H1 (cell line): ENCODE results near the gene MEF2D. TPM values are rescaled to one million over a fixed set of nuclear protein-coding genes. Genes with fewer than 3 reads are reported as not detected.
A peak's percentile ranks its signal among the peaks of the same experiment; 100 is the strongest.

ENCODE experiments used
- ASH2L ChIP-seq: fragments of 200-600, 300-600 bp; sonication (generic); IDR thresholded peaks from one replicate; pipeline ENCODE4 v1.7.1; 2017; ENCODE audit warnings: low read length
- CBX8 ChIP-seq: fragments of 300-800, 300-1000 bp; sonication (generic); IDR thresholded peaks from 2 replicates; pipeline ENCODE4 v1.7.1; 2016; ENCODE audit warnings: low read depth, low read length, borderline replicate concordance
- CTBP2 ChIP-seq: IDR thresholded peaks from 2 replicates; pipeline ENCODE4 v1.7.0; 2011; ENCODE audit warnings: borderline replicate concordance, mild to moderate bottlenecking, moderate library complexity, mixed read lengths, low read length; ENCODE audit not compliant: insufficient read depth, insufficient read length
- GTF2F1 ChIP-seq: IDR thresholded peaks from 2 replicates; pipeline ENCODE4 v1.6.1; 2012; ENCODE audit warnings: low read depth, low read length, improper control_type of control experiment, borderline replicate concordance
- JUND ChIP-seq: IDR thresholded peaks from 2 replicates; pipeline ENCODE4 v1.6.1; 2011; ENCODE audit warnings: mild to moderate bottlenecking, improper control_type of control experiment, low read length
- NANOG ChIP-seq: IDR thresholded peaks from 2 replicates; pipeline ENCODE4 v1.6.1; 2011; ENCODE audit warnings: low read length, low read depth, mild to moderate bottlenecking, inconsistent platforms; ENCODE audit not compliant: insufficient read depth, poor library complexity, severe bottlenecking
- POLR2AphosphoS5 ChIP-seq: IDR thresholded peaks from 2 replicates; pipeline ENCODE4 v1.6.1; 2011; ENCODE audit warnings: low read depth, low read length
- POU5F1 ChIP-seq: IDR thresholded peaks from 2 replicates; pipeline ENCODE4 v1.6.1; 2011; ENCODE audit warnings: low read depth, mild to moderate bottlenecking, low read length, moderate library complexity
- SUZ12 ChIP-seq: fragments of 200-600 bp; sonication (generic); IDR thresholded peaks from 2 replicates; pipeline ENCODE4 v1.6.1; 2012; ENCODE audit warnings: mild to moderate bottlenecking, inconsistent platforms, low read length, moderate library complexity, mixed read lengths
- TBP ChIP-seq: IDR thresholded peaks from 2 replicates; pipeline ENCODE4 v1.6.1; 2011; ENCODE audit warnings: low read depth, low read length, improper control_type of control experiment
- TEAD4 ChIP-seq: IDR thresholded peaks from 2 replicates; pipeline ENCODE4 v1.6.1; 2012; ENCODE audit warnings: low read depth, low read length, inconsistent platforms, mixed read lengths
- polyA plus RNA-seq, 7 experiments: library from polyadenylated mRNA; depleted of rRNA in 3 of 7; stranded (reverse) in 5 of 7; unstranded in 2 of 7; fragments of >200 nt in 5 of 7; fragments of 200-250 nt in 2 of 7; gene quantifications; 1 replicate in 5 of 7; 2 replicates in 1 of 7; 4 replicates in 1 of 7; pipeline versions ENCODE4 v1.2.1 to v1.2.3, GENCODE V29; 2011 to 2013; ENCODE audit warnings: missing spikeins in 2 of 7, mixed read lengths in 2 of 7
- total RNA-seq: library from RNA; stranded (reverse); fragmentation: NEBNext Ultra II Directional; extraction: Animal tissue kit (Norgen Biotek cat#: 25700); gene quantifications from 2 replicates; pipeline ENCODE4 v1.2.1, GENCODE V29; 2021
- TF ChIP-seq, protein P1 (sequence below): IDR thresholded peaks from 2 replicates; pipeline ENCODE4 v1.6.1; 2012; ENCODE audit warnings: inconsistent platforms

MEF2D gene
- total and polyA plus RNA-seq, 2 of the 8 experiments (the other 6 are each of a cell fraction or from before 2014, with no cell fraction given): 17.3 to 20.3 TPM

DNA sequence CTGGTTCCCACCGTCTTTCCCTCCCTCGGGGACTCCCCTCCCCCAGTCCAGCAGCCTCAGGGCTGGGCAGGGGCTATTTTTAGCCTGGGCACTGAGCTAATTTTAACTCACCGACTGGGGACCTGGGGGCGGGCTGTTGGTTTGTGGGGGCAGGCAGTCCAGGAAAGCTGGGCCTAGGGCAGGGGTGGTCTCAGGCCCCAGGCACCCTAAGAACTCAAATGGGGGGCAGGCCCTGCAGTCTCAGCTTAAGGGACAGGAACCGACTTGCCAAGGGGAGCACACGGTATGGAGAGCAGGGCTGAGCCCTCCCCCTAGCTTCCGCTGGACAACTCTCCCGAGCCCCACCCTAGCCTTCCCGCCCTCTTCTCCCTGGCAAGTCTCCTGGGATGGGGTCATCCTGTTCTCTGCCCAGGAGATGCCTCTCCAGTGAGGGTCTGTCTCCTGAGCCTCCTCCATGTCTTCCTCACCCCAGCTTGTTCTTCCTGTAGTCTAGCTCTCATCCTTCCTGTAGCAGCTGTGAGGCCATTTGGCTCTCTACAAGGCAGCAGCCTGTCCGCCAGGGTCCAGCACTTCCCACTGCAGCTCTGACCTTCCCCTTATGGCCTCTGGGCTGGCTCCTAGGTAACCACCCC, 10.1 kb downstream of the MEF2D start (continued):
- no peak for TF ChIP-seq JUND
- no peak for TF ChIP-seq NANOG
- TF ChIP-seq GTF2F1: no peak
- TF ChIP-seq CBX8: no peak
- TF ChIP-seq POU5F1: no peak
- no peak for TF ChIP-seq POLR2AphosphoS5
- TF ChIP-seq CTBP2: no peak
- TF ChIP-seq ASH2L: peak; percentile 30
- TF ChIP-seq TBP: no peak
- no peak for TF ChIP-seq SUZ12
- TF ChIP-seq, protein P1, sequence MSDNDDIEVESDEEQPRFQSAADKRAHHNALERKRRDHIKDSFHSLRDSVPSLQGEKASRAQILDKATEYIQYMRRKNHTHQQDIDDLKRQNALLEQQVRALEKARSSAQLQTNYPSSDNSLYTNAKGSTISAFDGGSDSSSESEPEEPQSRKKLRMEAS: 0 out of 2 replicates have a peak, but pooled peaks have one; percentile 15
- no peak for TF ChIP-seq TEAD4
